ENCODE measurements around the gene FHIT.

FHIT gene

DNA sequence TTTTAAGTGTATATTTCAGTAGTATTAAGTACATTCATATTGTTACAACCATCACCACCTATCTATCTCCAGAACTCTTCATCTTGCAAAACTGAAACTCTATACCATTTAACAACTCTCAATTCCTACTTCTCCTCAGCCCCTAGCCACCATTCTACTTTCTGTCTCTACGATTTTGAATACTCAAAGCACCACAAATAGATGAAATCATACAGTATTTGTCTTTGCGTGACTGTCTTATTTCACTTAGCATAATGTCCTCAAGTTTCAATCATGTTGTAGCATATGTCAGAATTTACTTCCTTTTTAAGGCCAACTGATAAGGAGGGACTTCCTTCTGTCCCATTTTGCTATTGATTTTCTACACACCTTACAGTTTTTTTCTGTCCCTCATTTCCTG lies 593.3 kb downstream of the FHIT start:
- H3K27me3 ChIP-seq, result no peaks in the 10 kb centered on the region
- no peak for TF ChIP-seq Cebpa-rat (IDR thresholded peaks at IDR 0.05)
- no peak overlapping the region for H3K9ac ChIP-seq
- no peaks in the 10 kb centered on the region for H3K36me3 ChIP-seq
- 0 out of 2 replicates have a peak, but pooled peaks cover 4% of the 10 kb centered on the region for H3K9me3 ChIP-seq
- H3K4me3 ChIP-seq, result no peak overlapping the region
- H3K4me1 ChIP-seq, result no peaks in the 10 kb centered on the region
- no peaks in the 10 kb centered on the region for H4K20me1 ChIP-seq
- H3K4me2 ChIP-seq, result no peak overlapping the region
- H3K27ac ChIP-seq, result no peak overlapping the region

DNA sequence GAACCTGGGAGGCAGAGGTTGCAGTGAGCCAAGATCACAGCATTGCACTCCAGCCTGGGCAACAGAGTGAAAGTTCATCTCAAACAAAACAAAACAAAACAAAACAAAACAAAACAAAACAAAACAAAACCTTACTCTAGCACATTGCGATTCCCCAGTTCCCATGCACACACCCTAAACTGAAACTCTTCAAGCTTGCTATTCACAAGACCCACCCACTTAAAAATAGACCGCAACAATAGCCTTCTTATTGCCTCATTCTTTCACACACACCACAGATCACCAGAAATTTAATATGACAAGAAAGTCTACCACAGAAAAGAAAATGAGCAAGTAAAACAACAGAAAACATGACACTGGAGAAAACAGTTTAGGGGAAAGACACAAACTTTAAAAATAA lies 598.4 kb downstream of the FHIT start:
- no peak overlapping the region for H3K4me3 ChIP-seq
- no peak overlapping the region for H3K9ac ChIP-seq
- H3K27me3 ChIP-seq, result no peaks in the 10 kb centered on the region
- no peak for TF ChIP-seq Cebpa-rat (IDR thresholded peaks at IDR 0.05)
- H3K4me1 ChIP-seq, result peaks cover 12% of the 10 kb centered on the region
- no peak overlapping the region for H3K4me2 ChIP-seq
- no peaks in the 10 kb centered on the region for H3K36me3 ChIP-seq
- H4K20me1 ChIP-seq, result no peaks in the 10 kb centered on the region
- no peak overlapping the region for H3K27ac ChIP-seq
- H3K9me3 ChIP-seq, result no peaks in the 10 kb centered on the region

DNA sequence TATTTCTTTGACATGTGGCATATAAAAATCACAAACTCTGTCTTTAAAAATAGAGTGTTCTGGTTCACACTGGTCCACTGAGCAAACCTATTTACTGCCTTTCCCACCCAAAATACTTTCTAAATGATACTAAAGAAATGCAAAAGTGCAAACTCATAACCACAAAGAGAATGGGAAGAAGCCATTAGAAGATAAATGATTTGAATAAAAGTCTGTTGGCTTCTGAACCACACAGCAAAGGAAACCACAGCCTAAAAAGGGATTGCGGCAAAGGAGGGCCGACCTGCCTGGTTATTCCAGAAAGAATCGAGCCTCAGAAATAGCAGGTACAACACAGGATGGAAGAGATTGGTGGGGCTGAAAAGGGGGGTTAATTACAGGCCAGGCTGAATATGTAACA lies 599.5 kb downstream of the FHIT start:
- Histone ChIP-seq H3K9ac (no peak overlapping the region), H4K20me1 (no peaks in the 10 kb centered on the region), H3K27ac (no peak overlapping the region), H3K4me2 (peak overlapping the region; percentile 35), H3K4me3 (no peak overlapping the region), H3K9me3 (no peaks in the 10 kb centered on the region), H3K27me3 (no peaks in the 10 kb centered on the region), H3K36me3 (no peaks in the 10 kb centered on the region), H3K4me1 (peaks cover 12% of the 10 kb centered on the region)
- no peak for TF ChIP-seq Cebpa-rat (IDR thresholded peaks at IDR 0.05)

DNA sequence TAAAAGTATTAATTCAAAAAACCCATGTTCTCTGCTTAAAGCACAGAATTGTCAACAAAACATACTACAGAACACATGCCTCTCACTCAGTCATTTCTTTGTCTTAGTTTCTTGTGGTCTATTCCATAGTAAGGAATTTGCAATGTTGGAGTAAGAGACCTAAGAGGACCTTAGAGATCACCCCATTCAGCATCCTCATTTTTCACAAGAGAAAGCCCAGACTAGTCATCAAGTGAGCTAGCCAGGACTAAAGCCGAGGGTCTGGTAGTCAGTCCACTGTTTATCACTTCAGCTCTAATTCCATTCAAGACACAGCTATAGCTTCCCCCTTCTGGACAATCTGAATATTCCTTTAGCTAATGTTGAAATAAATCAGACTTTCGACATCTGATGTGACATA lies 601.1 kb downstream of the FHIT start:
- Histone ChIP-seq H3K36me3 (no peaks in the 10 kb centered on the region), H4K20me1 (no peaks in the 10 kb centered on the region), H3K9ac (no peak overlapping the region), H3K27me3 (no peaks in the 10 kb centered on the region), H3K4me3 (no peak overlapping the region), H3K9me3 (no peaks in the 10 kb centered on the region), H3K4me2 (no peak overlapping the region), H3K27ac (no peak overlapping the region), H3K4me1 (peaks cover 12% of the 10 kb centered on the region)
- TF ChIP-seq Cebpa-rat (IDR thresholded peaks at IDR 0.05), result no peak

DNA sequence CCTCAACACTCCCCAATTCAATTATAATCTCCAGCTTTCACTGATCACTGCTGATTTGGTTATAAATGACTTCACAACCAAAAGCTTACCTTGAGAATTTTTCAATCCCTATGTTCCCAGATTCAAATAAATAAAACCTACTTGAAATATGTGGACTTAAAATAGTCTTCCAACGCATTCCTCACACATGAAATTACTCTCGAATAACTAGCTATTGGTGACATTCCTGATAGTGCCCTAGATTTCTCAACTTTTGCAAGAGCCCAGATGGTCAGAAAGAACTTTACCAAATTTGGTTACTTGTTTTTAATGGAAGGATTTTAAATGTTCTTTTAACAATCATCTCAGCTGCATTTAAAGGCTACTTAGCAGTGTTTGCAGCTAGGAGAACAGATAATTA lies 605.5 kb downstream of the FHIT start:
- no peak overlapping the region for H3K27ac ChIP-seq
- no peak overlapping the region for H3K9ac ChIP-seq
- H3K4me3 ChIP-seq, result no peak overlapping the region
- H3K9me3 ChIP-seq, result no peaks in the 10 kb centered on the region
- no peak overlapping the region for H3K4me2 ChIP-seq
- no peaks in the 10 kb centered on the region for H4K20me1 ChIP-seq
- no peaks in the 10 kb centered on the region for H3K4me1 ChIP-seq
- H3K36me3 ChIP-seq, result no peaks in the 10 kb centered on the region
- TF ChIP-seq Cebpa-rat (IDR thresholded peaks at IDR 0.05), result no peak
- no peaks in the 10 kb centered on the region for H3K27me3 ChIP-seq

DNA sequence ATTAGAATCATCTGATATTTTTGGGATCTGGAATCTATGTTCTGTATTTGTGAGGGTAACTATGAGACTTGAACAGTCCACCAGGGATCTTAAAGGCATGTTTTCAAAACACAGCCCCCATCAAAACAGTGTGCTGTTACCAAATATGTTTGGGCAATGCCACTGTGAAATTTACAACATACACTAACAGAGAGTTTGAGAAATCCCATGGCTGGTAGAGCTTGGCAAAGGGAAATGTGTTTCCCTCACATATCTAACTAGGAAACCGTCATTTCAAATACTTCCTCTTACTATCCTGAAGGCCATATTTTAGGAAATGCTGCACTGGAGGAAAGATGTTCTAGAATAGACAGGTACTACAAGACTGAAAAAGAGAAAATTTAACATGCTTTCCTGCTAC lies 607.4 kb downstream of the FHIT start:
- Histone ChIP-seq H3K27ac (no peak overlapping the region), H3K36me3 (no peaks in the 10 kb centered on the region), H4K20me1 (no peaks in the 10 kb centered on the region), H3K9ac (no peak overlapping the region), H3K4me3 (no peak overlapping the region), H3K27me3 (no peaks in the 10 kb centered on the region), H3K9me3 (no peaks in the 10 kb centered on the region), H3K4me2 (no peak overlapping the region), H3K4me1 (no peaks in the 10 kb centered on the region)
- TF ChIP-seq Cebpa-rat (IDR thresholded peaks at IDR 0.05), result no peak

DNA sequence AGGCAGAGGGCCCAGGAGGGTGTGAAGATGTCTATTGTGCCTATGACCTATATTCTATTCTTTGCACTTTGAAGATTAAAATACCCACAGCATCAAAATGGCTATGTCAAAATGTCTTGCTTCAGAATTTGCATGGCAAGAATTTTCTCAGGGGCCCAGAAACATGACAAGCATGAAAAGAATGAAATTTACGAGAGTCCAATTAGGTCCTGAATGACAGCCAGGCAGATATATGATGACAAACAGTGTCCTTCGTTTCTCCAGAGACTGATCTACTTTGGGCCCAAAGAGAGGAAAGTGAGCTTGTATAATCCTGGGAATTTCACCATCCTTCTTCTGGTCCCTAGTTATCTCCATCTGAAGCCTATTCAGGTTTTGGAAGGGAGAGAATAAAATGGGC lies 609.9 kb downstream of the FHIT start:
- H4K20me1 ChIP-seq, result no peaks in the 10 kb centered on the region
- no peak overlapping the region for H3K4me3 ChIP-seq
- H3K27ac ChIP-seq, result no peak overlapping the region
- no peaks in the 10 kb centered on the region for H3K9me3 ChIP-seq
- no peak overlapping the region for H3K9ac ChIP-seq
- no peak for TF ChIP-seq Cebpa-rat (IDR thresholded peaks at IDR 0.05)
- no peaks in the 10 kb centered on the region for H3K27me3 ChIP-seq
- no peak overlapping the region for H3K4me2 ChIP-seq
- H3K4me1 ChIP-seq, result no peaks in the 10 kb centered on the region
- H3K36me3 ChIP-seq, result no peaks in the 10 kb centered on the region

DNA sequence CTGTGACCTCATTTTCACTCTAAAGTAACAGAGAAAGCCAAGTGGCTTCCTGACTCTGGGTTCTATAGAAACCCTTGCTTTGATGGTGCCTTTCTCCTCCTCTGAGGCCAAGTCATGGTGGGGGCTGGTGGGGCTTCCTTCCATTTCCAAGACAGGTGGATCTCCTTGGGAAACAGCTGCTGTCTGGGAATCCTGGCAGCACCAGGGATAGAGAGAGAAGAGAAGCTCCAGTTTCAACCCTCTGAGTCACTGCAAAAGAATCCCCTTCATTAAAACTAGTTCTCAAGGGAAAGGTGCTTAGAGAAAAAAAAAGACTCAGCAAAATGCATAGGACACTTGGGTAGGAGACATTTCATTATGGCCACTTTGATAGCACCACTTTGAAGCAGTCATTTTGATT lies 614.4 kb downstream of the FHIT start:
- H3K9me3 ChIP-seq, result no peaks in the 10 kb centered on the region
- no peak overlapping the region for H3K4me2 ChIP-seq
- no peak overlapping the region for H3K4me3 ChIP-seq
- TF ChIP-seq Cebpa-rat (IDR thresholded peaks at IDR 0.05), result no peak
- H3K27ac ChIP-seq, result no peak overlapping the region
- H3K9ac ChIP-seq, result no peak overlapping the region
- no peaks in the 10 kb centered on the region for H4K20me1 ChIP-seq
- H3K36me3 ChIP-seq, result no peaks in the 10 kb centered on the region
- H3K27me3 ChIP-seq, result no peaks in the 10 kb centered on the region
- H3K4me1 ChIP-seq, result peaks cover 12% of the 10 kb centered on the region

DNA sequence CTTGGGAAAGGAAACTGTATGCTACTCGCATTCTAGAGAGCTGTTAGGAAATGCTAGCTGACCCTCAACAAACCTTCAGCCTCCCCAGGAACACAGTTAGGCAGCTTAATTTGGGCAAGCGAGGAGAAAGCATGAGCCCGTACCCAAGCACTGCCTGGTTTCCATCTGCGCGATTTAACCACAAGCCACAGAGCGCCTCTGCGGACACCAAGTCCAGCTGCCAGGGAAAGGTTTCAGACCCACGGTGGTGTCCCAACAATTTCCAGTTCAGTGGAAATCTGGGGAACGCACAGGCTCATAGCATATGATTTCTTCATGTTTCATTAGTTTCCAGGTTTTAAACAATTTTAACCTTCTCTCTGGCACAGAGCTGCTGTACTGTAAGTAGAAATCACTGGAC lies 617.6 kb downstream of the FHIT start:
- no peaks in the 10 kb centered on the region for H4K20me1 ChIP-seq
- peaks cover 12% of the 10 kb centered on the region for H3K4me1 ChIP-seq
- H3K27ac ChIP-seq, result no peak overlapping the region
- no peaks in the 10 kb centered on the region for H3K36me3 ChIP-seq
- TF ChIP-seq Cebpa-rat (IDR thresholded peaks at IDR 0.05), result no peak
- no peak overlapping the region for H3K4me3 ChIP-seq
- H3K4me2 ChIP-seq, result peak overlapping the region; percentile 35
- H3K9me3 ChIP-seq, result no peaks in the 10 kb centered on the region
- H3K9ac ChIP-seq, result no peak overlapping the region
- no peaks in the 10 kb centered on the region for H3K27me3 ChIP-seq

DNA sequence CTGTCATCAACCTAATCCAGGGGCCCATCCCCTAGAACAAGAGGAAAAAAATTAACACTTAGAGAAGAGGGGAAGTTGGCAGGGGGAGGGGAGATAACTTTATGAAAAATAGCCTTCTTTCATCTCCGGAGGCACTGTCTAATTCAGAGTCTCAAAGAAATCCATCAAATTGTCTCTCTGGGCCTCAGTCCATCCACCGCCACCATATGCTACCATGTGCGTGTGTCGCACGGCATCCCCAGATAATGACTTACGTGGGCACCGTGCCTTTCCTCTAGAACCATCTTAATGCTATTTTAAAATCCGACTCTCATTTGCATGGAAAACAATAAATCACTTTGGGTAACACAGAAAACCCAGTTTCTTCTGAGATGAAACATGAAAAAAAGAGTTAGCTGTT lies 619.7 kb downstream of the FHIT start:
- TF ChIP-seq Cebpa-rat (IDR thresholded peaks at IDR 0.05), result no peak

DNA sequence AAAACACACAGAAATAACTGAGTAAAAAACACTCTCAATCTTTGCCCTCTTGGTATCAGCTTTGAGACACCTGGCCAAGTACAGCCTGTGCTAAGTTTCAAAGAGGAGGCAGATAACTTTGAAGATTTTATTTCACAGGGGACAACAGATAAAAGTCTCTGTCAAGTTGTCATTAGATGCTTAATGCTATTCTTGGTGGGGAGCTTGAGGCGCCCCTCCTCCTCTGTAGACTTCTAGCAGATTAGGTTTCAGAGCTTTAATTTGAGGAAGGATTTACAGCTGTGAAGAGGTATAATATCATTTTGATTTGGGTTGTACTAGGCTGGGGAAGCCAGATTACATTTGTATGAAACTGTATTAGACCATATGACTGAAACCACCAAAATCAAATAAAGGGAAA lies 620.3 kb downstream of the FHIT start:
- Histone ChIP-seq H3K4me2 (no peak overlapping the region), H3K4me1 (peaks cover 12% of the 10 kb centered on the region), H3K36me3 (no peaks in the 10 kb centered on the region), H4K20me1 (no peaks in the 10 kb centered on the region), H3K9ac (no peak overlapping the region), H3K27me3 (no peaks in the 10 kb centered on the region), H3K9me3 (no peaks in the 10 kb centered on the region), H3K4me3 (no peak overlapping the region), H3K27ac (no peak overlapping the region)
- TF ChIP-seq Cebpa-rat (IDR thresholded peaks at IDR 0.05), result no peak

More for the DNA sequence above, 619.7 kb downstream of the FHIT start:
- no peaks in the 10 kb centered on the region for H3K36me3 ChIP-seq
- H4K20me1 ChIP-seq, result no peaks in the 10 kb centered on the region
- no peaks in the 10 kb centered on the region for H3K9me3 ChIP-seq
- no peak overlapping the region for H3K27ac ChIP-seq
- H3K9ac ChIP-seq, result no peak overlapping the region
- H3K27me3 ChIP-seq, result no peaks in the 10 kb centered on the region
- peaks cover 12% of the 10 kb centered on the region for H3K4me1 ChIP-seq
- H3K4me3 ChIP-seq, result no peak overlapping the region
- no peak overlapping the region for H3K4me2 ChIP-seq

Measured in BLaER1 (cell line).